ENCODE results near the gene PDLIM4.

PDLIM4 gene

DNA sequence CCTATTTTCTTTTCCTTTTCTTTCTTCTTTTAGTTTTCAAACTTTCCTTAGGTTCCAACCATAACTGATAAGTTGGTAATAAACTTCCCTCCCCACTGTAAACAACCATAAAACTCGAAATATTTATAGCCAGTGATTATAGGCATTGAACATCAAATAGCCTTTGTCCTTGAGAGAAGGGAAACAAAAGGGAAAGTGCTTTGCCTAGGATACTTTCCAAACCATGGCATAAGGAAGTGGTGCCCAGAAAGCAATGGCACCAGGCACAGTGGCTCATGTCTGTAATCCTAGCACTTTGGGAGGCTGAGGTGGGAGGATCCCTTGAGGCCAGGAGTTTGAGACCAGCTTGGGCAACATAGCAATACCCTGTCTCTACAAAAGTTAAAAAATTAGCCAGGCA lies 11.9 kb upstream of the PDLIM4 start:
- Histone ChIP-seq H3K4ac (ENCODE audit: low read depth in 1 of 2, low read length in 2 of 2) (no peak overlapping the region), H2AK5ac (ENCODE audit: low read length, severe bottlenecking) (no peak overlapping the region), H2BK12ac (ENCODE audit: low read length in 2 of 2) (no peak overlapping the region), H3K79me1 (replicated peaks; ENCODE audit: low read length, poor library complexity, severe bottlenecking) (no peaks in the 10 kb centered on the region), H3K4me3 (ENCODE audit: insufficient read depth in 1 of 2, low read depth in 1 of 2, low read length in 2 of 2) (no peak overlapping the region), H2AFZ (ENCODE audit: low read depth, low read length) (no peak overlapping the region), H3K9me3 (ENCODE audit: control insufficient read depth, low read length) (peaks cover 18% of the 10 kb centered on the region), H3K4me1 (ENCODE audit: control insufficient read depth, insufficient read depth, low read depth, low read length) (peaks cover 3% of the 10 kb centered on the region), H4K91ac (ENCODE audit: low read length) (no peak overlapping the region), H3K27ac (ENCODE audit: low read length, poor library complexity, severe bottlenecking) (no peak overlapping the region), H3K9ac (ENCODE audit: low read length) (no peak overlapping the region), H3K27me3 (ENCODE audit: control insufficient read depth in 1 of 2, insufficient read depth in 1 of 2, low read length in 2 of 2) (no peaks in the 10 kb centered on the region), H3K14ac (ENCODE audit: low read length in 2 of 2) (no peak overlapping the region), H3K4me2 (ENCODE audit: low read length, poor library complexity, severe bottlenecking) (no peak overlapping the region), H4K8ac (ENCODE audit: low read length) (no peak overlapping the region), H2BK120ac (ENCODE audit: low read depth, low read length) (no peak overlapping the region), H3K36me3 (ENCODE audit: control insufficient read depth in 1 of 2, insufficient read depth in 2 of 2, low read depth in 1 of 2, low read length in 2 of 2) (no peaks in the 10 kb centered on the region), H2BK5ac (ENCODE audit: low read depth, low read length, poor library complexity, severe bottlenecking) (no peak overlapping the region), H2BK15ac (ENCODE audit: low read depth, poor library complexity, severe bottlenecking) (no peak overlapping the region), H3K18ac (ENCODE audit: low read depth in 1 of 2, low read length in 2 of 2) (no peak overlapping the region), H3K23ac (ENCODE audit: low read length in 2 of 2) (no peak overlapping the region)
- DNase-seq: no peak
- 70% methylated on average over 1 of the region's 1 CpG for WGBS

DNA sequence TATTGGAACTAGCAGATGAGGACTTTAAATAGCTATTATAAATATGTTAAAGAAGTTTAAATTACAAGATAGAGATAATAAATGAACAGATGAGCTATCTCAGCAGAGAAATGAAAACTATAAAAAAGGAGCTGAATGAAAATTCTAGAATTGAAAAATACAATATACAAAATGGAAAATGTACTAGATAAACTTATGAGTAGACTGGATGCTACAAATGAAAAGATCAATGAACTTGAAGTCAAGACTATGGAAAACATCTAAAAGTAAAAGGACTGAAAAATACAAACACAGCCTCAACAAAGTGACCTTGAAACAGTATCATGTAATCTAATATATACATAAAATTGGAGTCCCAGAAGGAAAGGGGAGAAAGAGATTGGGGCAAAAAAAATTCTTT lies 10.7 kb upstream of the PDLIM4 start:
- no peak overlapping the region for H3K14ac ChIP-seq (ENCODE audit: low read length in 2 of 2)
- no peak overlapping the region for H2BK15ac ChIP-seq (ENCODE audit: low read depth, poor library complexity, severe bottlenecking)
- no peak overlapping the region for H3K18ac ChIP-seq (ENCODE audit: low read depth in 1 of 2, low read length in 2 of 2)
- no peak overlapping the region for H2AK5ac ChIP-seq (ENCODE audit: low read length, severe bottlenecking)
- peaks cover 13% of the 10 kb centered on the region for H3K9me3 ChIP-seq (ENCODE audit: control insufficient read depth, low read length)
- H2BK12ac ChIP-seq (ENCODE audit: low read length in 2 of 2): no peak overlapping the region
- no peak overlapping the region for H4K8ac ChIP-seq (ENCODE audit: low read length)
- H3K4me2 ChIP-seq (ENCODE audit: low read length, poor library complexity, severe bottlenecking): no peak overlapping the region
- H3K27ac ChIP-seq (ENCODE audit: low read length, poor library complexity, severe bottlenecking): no peak overlapping the region
- DNase-seq: no peak
- H2BK120ac ChIP-seq (ENCODE audit: low read depth, low read length): no peak overlapping the region
- H4K91ac ChIP-seq (ENCODE audit: low read length): no peak overlapping the region
- H2AFZ ChIP-seq (ENCODE audit: low read depth, low read length): no peak overlapping the region
- no peak overlapping the region for H2BK5ac ChIP-seq (ENCODE audit: low read depth, low read length, poor library complexity, severe bottlenecking)
- no peaks in the 10 kb centered on the region for H3K27me3 ChIP-seq (ENCODE audit: control insufficient read depth in 1 of 2, insufficient read depth in 1 of 2, low read length in 2 of 2)
- peaks cover 7% of the 10 kb centered on the region for H3K4me1 ChIP-seq (ENCODE audit: control insufficient read depth, insufficient read depth, low read depth, low read length)
- H3K4me3 ChIP-seq (ENCODE audit: insufficient read depth in 1 of 2, low read depth in 1 of 2, low read length in 2 of 2): no peak overlapping the region
- H3K36me3 ChIP-seq (ENCODE audit: control insufficient read depth in 1 of 2, insufficient read depth in 2 of 2, low read depth in 1 of 2, low read length in 2 of 2): peaks cover 0 to 3% of the 10 kb centered on the region in 2 experiments
- no peak overlapping the region for H3K9ac ChIP-seq (ENCODE audit: low read length)
- no peak overlapping the region for H3K23ac ChIP-seq (ENCODE audit: low read length in 2 of 2)
- no peak overlapping the region for H3K4ac ChIP-seq (ENCODE audit: low read depth in 1 of 2, low read length in 2 of 2)
- H3K79me1 ChIP-seq (replicated peaks; ENCODE audit: low read length, poor library complexity, severe bottlenecking): no peaks in the 10 kb centered on the region

DNA sequence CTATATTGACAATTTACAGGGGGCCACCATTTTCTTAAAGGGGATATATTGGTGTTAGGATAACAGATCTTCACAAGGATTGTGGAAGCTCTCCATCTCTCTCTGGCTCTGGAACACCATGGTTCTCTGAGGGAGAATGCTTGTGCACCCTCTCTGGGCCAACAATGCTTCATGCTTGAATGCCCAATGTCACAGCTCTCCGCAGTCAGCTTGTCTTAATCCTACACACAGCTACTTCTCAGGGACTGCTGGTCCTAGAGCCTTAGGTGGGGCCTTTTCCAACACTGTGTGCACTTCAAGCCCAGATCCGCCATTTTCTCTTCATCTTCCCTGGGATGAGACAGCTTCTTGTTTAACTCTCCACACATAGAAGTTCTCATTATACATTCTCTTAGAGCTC lies 6.9 kb upstream of the PDLIM4 start:
- Histone ChIP-seq H3K79me1 (replicated peaks; ENCODE audit: low read length, poor library complexity, severe bottlenecking) (no peaks in the 10 kb centered on the region), H3K4me2 (ENCODE audit: low read length, poor library complexity, severe bottlenecking) (no peak overlapping the region), H3K4me3 (ENCODE audit: insufficient read depth in 1 of 2, low read depth in 1 of 2, low read length in 2 of 2) (no peak overlapping the region), H4K8ac (ENCODE audit: low read length) (no peak overlapping the region), H2BK5ac (ENCODE audit: low read depth, low read length, poor library complexity, severe bottlenecking) (no peak overlapping the region), H4K91ac (ENCODE audit: low read length) (no peak overlapping the region), H3K9ac (ENCODE audit: low read length) (no peak overlapping the region), H3K36me3 (ENCODE audit: control insufficient read depth in 1 of 2, insufficient read depth in 2 of 2, low read depth in 1 of 2, low read length in 2 of 2) (peaks cover 0 to 3% of the 10 kb centered on the region in 2 experiments), H3K4me1 (ENCODE audit: control insufficient read depth, insufficient read depth, low read depth, low read length) (peaks cover 4% of the 10 kb centered on the region), H3K9me3 (ENCODE audit: control insufficient read depth, low read length) (peaks cover 8% of the 10 kb centered on the region), H2AK5ac (ENCODE audit: low read length, severe bottlenecking) (no peak overlapping the region), H3K4ac (ENCODE audit: low read depth in 1 of 2, low read length in 2 of 2) (no peak overlapping the region), H2BK120ac (ENCODE audit: low read depth, low read length) (no peak overlapping the region), H3K27ac (ENCODE audit: low read length, poor library complexity, severe bottlenecking) (no peak overlapping the region), H2BK15ac (ENCODE audit: low read depth, poor library complexity, severe bottlenecking) (no peak overlapping the region), H3K27me3 (ENCODE audit: control insufficient read depth in 1 of 2, insufficient read depth in 1 of 2, low read length in 2 of 2) (no peaks in the 10 kb centered on the region), H2BK12ac (ENCODE audit: low read length in 2 of 2) (no peak overlapping the region), H3K23ac (ENCODE audit: low read length in 2 of 2) (no peak overlapping the region), H2AFZ (ENCODE audit: low read depth, low read length) (no peak overlapping the region), H3K14ac (ENCODE audit: low read length in 2 of 2) (no peak overlapping the region), H3K18ac (ENCODE audit: low read depth in 1 of 2, low read length in 2 of 2) (no peak overlapping the region)
- 94% methylated on average over 2 of the region's 2 CpGs for WGBS
- DNase-seq: no peak

DNA sequence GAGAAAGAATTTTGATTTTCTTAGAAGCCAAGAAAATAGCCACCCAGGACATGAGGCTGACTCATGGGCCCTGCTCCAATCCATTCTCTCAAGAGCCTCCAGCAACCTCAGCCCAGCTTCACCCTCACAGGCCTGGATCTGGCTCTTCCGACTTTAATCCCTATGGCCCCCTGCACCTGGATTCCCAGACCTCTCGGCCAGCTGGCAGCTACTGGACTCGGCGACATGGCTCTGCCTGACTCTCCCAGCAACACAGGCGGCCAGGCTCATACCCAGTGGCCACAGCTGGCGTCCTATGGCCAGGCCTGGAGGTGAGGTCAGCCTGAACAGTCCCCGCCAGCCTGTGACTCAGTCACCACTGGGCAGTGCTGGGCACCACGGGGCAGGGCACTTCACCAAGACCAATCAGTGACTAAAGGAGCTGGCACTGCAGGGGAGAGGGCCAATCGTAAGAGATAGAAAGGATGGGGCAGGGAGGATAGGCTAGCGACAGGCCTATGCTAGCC lies 6.2 kb upstream of the PDLIM4 start:
- no peak overlapping the region for H2BK5ac ChIP-seq (ENCODE audit: low read depth, low read length, poor library complexity, severe bottlenecking)

More for the DNA sequence above, 6.2 kb upstream of the PDLIM4 start:
- Histone ChIP-seq H3K9ac (ENCODE audit: low read length) (no peak overlapping the region), H2AFZ (ENCODE audit: low read depth, low read length) (no peak overlapping the region), H3K18ac (ENCODE audit: low read depth in 1 of 2, low read length in 2 of 2) (no peak overlapping the region), H3K4me2 (ENCODE audit: low read length, poor library complexity, severe bottlenecking) (no peak overlapping the region), H3K36me3 (ENCODE audit: control insufficient read depth in 1 of 2, insufficient read depth in 2 of 2, low read depth in 1 of 2, low read length in 2 of 2) (peaks cover 0 to 3% of the 10 kb centered on the region in 2 experiments), H3K4me1 (ENCODE audit: control insufficient read depth, insufficient read depth, low read depth, low read length) (peaks cover 4% of the 10 kb centered on the region), H4K91ac (ENCODE audit: low read length) (peak overlapping the region; percentile 34), H3K9me3 (ENCODE audit: control insufficient read depth, low read length) (peaks cover 7% of the 10 kb centered on the region), H2BK12ac (ENCODE audit: low read length in 2 of 2) (no peak overlapping the region), H3K4ac (ENCODE audit: low read depth in 1 of 2, low read length in 2 of 2) (no peak overlapping the region), H3K14ac (ENCODE audit: low read length in 2 of 2) (peak overlapping the region in 1 of 2 experiments; percentile 77), H3K23ac (ENCODE audit: low read length in 2 of 2) (peak overlapping the region in 1 of 2 experiments; percentile 28), H2BK120ac (ENCODE audit: low read depth, low read length) (no peak overlapping the region), H3K27ac (ENCODE audit: low read length, poor library complexity, severe bottlenecking) (no peak overlapping the region), H2AK5ac (ENCODE audit: low read length, severe bottlenecking) (no peak overlapping the region), H4K8ac (ENCODE audit: low read length) (no peak overlapping the region), H2BK15ac (ENCODE audit: low read depth, poor library complexity, severe bottlenecking) (no peak overlapping the region), H3K79me1 (replicated peaks; ENCODE audit: low read length, poor library complexity, severe bottlenecking) (no peaks in the 10 kb centered on the region), H3K27me3 (ENCODE audit: control insufficient read depth in 1 of 2, insufficient read depth in 1 of 2, low read length in 2 of 2) (no peaks in the 10 kb centered on the region), H3K4me3 (ENCODE audit: insufficient read depth in 1 of 2, low read depth in 1 of 2, low read length in 2 of 2) (no peak overlapping the region)
- no peak for DNase-seq
- WGBS: 92% methylated on average over 10 of the region's 10 CpGs
